ENCODE results near the gene EFNA3.

The EFNA3 gene

DNA sequence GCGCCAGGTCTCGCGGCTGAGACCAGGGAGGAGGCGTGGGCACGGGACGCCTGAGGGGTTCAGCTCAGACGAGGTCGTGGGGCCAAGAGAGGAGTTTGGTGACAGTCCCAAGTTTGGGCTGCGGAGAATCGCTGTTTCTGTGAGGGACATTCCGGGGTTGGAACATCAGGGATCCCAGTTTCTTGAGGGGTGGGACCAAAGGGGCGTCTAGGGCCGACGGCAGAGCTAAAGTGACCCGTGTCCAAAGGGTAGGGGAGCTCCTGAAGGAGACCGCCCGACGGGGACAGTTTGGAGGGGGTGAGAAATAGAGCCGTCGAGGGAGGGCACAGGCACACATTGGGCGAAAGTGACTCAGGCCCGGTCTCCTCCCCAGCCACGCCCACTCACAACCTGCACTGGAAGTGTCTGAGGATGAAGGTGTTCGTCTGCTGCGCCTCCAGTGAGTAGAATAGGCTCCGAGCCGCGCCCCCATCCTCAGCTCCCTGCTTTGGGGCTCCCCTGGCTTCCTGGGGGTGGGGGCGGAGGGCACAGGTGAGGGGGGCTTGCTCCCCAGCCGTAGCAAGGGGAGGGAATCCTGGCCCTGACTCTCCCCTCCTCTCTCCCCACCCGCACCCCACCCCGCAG is 7.0 kb downstream of the EFNA3 start:
- DNase-seq: peak in 1 of 2 experiments; percentile 28

DNA sequence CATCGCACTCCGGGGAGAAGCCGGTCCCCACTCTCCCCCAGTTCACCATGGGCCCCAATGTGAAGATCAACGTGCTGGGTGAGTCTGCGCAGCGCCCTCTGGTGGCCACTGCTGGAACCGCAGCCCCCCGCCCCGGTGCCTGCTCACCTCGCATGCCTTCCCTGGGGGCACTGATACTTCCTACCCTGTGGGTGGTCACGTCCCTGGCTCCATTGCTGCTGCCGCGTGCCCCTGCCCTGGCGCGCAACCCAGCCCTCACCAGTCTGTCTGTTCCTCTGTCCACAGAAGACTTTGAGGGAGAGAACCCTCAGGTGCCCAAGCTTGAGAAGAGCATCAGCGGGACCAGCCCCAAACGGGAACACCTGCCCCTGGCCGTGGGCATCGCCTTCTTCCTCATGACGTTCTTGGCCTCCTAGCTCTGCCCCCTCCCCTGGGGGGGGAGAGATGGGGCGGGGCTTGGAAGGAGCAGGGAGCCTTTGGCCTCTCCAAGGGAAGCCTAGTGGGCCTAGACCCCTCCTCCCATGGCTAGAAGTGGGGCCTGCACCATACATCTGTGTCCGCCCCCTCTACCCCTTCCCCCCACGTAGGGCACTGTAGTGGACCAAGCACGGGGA is 7.6 kb downstream of the EFNA3 start:
- peak; percentile 41 for DNase-seq

- no peak for DNase-seq
Measured at GRCh38 chr1:155086856-155087535, 8.4 kb downstream of the EFNA3 start.

GRCh38 chr1:155091071-155092051 is 12.7 kb downstream of the EFNA3 start:
- DNase-seq: peak; percentile 35 to 74

- no peak for DNase-seq
Measured at GRCh38 chr1:155092131-155092530, 13.5 kb downstream of the EFNA3 start.

DNA sequence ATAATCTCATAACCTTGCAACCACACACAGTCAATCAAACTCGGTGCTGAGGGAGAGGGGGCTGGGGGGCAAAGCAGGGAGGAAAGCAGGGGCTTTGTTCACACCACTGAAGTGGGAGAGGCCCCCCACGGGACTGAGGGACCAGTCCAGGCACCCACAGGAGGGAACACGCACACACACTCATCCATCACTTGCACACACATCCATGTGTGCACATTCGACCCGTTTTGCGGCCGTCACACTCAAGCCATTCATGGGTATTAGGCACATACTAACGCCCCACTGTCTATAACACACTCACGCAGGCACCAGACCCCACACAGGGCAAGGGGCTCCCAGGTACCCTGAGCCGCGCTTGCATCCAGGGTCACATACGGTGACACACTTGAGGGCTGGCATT is 14.0 kb downstream of the EFNA3 start:
- no peak for DNase-seq

GRCh38 chr1:155093911-155094621 is 15.4 kb downstream of the EFNA3 start:
- DNase-seq: peak in 1 of 2 experiments; percentile 23

- DNase-seq: no peak
Measured at GRCh38 chr1:155094622-155094948, 15.9 kb downstream of the EFNA3 start.

DNA sequence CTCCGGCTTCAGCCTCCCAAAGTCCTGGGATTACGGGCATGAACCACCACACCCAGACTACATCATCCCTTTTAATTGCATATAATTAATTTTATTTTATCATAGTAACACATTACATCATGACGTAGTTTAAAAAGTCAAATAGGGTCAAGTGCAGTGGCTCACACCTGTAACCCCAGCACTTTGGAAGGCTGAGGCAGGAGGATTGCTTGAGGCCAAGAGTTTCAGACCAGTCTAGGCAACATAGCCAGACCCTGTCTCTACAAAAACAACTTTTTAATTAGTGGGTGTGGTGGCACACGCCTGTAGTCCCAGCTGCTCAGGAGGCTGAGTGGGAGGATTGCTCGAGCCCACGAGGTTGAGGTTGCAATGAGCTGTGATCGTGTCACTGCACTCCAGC is 20.7 kb downstream of the EFNA3 start:
- DNase-seq: no peak

- no peak for DNase-seq
Measured at GRCh38 chr1:155103325-155103724, 24.7 kb downstream of the EFNA3 start.

DNA sequence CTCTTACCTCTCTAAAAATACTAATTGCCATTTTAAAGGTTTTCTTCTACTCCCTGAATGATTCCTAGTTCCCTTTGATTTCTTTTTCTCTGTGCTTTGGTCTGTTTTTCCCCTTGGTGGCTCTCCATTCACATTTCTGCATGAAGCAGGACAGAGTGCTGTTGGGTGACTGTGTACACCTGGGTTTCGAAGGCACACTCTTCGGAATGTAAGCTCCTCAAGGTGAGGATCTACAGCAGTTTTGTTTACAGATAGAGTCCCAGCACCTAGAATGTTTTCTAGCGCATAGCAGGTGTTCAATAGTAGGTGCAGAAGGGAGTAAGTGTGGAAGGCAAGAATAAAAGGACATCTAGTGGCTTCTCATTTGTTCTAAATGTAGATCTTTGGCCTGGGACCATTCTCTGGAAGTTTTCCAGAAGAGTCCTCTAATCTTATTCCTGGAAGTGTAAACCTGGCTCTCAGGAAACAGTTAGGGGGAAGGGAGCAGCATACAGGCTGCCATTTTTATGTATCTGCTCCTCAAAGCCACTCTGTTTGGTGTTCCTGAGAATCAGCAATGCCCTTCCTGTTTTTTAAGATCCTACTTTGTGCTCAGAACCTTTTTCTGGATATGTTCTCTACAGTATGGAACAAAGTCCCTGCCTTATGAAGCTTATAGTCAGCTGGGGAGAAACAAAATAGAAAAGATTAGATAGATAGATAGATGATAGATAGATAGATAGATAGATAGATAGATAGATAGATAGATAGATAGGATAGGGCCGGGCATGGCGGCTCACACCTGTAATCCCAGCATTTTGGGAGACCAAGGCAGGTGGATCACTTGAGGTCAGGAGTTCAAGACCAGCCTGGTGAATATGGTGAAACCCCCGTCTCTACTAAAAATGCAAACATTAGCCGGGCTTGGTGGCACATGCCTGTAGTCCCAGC is 26.2 kb downstream of the EFNA3 start:
- no peak for DNase-seq

- DNase-seq: no peak
Measured at GRCh38 chr1:155105604-155106011, 27.0 kb downstream of the EFNA3 start.

DNA sequence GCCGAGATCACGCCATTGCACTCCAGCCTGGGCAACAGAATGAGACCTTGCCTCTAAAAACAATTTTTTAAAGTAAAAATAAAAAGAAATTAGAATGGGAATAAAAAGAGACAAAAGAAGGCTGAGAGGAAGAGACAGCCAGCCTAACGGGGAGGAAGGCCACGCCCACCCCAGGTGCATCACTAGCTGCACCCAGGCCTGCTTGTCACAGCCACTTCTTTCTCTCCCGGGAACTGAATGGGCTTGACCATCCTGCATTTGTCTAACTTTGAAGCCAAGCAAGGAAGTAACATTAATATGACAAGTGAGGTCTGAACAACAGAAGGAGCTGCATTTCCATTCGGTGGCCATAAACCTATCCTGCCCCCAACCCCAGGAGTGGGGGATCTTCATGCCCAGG is 28.2 kb downstream of the EFNA3 start:
- DNase-seq: no peak

- no peak for DNase-seq
Measured at GRCh38 chr1:155107309-155108264, 28.9 kb downstream of the EFNA3 start.

GRCh38 chr1:155108296-155108695 is 29.7 kb downstream of the EFNA3 start:
- no peak for DNase-seq

DNA sequence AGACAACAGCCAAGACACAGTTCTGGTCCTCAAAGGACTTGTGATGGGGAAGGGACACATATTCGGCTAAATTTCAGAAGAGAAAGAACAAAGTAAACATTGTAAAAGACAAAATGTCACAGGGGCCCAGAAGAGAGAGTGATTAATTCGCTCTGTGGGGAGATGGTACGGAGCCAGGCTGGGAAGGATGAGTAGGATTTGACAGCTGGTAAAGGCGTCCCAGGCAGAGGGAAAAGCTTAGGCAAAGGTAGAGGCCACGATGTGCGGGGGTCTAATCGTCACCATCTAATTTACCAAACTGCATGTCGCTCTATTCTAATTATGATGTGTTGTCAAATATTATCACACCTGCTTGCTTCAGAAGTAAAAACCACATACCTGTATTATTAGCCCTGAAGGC is 31.7 kb downstream of the EFNA3 start:
- no peak for DNase-seq

DNA sequence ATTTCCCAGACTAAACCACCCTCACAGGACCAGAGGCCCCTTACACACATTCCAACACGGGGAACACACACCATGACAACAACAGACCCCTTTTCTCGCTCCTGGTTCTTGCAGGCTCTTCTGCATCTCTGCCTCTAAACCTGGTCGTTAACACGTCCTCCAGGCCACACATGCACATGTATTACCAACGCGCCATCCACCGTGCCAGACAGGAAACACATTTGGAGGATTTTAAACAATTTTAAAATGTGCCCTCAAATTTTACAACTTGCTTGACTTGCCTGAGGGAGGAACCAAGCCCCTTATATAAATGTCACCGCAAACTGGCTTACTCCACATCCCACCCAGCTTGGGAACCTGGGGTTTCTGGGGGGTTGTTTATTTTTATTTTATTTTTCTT is 32.2 kb downstream of the EFNA3 start:
- DNase-seq: no peak

- DNase-seq: no peak
Measured at GRCh38 chr1:155113450-155113980, 34.9 kb downstream of the EFNA3 start.

DNA sequence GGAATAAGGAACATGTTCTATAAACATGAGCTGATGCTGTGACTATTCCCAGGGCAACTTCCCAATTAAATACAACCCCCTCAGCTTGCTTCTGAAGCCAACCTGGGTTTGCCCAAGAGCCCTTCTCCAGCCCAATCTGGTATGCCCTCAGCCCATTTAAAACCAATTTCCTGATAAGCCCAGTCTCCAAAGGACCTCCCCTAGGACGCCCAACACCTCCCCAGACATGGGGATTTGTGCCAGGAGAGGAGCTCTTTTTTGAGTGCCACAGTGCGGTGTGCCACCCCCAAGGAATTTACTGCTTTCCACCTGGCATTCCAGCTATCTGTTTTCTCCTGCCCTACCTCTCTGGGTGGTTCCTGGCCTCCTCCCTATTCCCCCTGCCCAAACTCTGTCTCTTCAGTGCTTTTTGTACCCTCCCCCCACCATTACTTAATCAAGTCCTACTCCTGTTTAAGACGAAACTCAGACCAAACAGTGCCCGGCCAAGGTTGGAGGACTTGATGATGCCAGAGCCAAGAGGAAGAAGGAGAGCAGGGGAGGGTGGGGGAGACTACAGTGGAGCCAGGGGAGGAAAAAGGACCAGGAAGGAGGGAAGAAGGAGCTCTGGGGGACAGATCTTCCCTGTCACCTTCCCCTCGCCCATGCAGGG is 37.6 kb downstream of the EFNA3 start:
- no peak for DNase-seq
